Stimulated activated naive B cell treated with anti-CD40 and anti-IgM and Interleukin-4, amounts not matched to agents 10 μg/mL and 1 μg/mL and 100 μg/mL, for 72 hours (primary cell): Measurements from ENCODE around the gene MORC3.
"Not testable (repeated sequence)": the region's sequence is repeated elsewhere in the genome, so short reads cannot be mapped to it uniquely, and the experiment has no call there.

Experiments
- ATAC-seq, 2 donors: fragments of 150-1000 bp; cut with Tn5 transposase; replicated peaks; 2 replicates each; pipeline ENCODE4 v1.10.0; 2021; ENCODE audit warnings: moderate library complexity in 1 of 2
- DNase-seq: peaks from one replicate; pipeline ENCODE4 v3.0.0; 2021
- H3K27ac Mint-ChIP-seq: one replicate; pipeline ENCODE4 v1.8.0; 2022; ENCODE audit warnings: mild to moderate bottlenecking, mixed read lengths
- H3K27me3 Mint-ChIP-seq, 2 donors: one replicate each; pipeline ENCODE4 v1.8.0; 2022; ENCODE audit warnings: mixed read lengths in 2 of 2
- H3K36me3 Mint-ChIP-seq, 2 donors: one replicate each; pipeline ENCODE4 v1.8.0; 2022; ENCODE audit warnings: mixed read lengths in 2 of 2, mild to moderate bottlenecking in 1 of 2
- H3K4me1 Mint-ChIP-seq, 2 donors: one replicate each; pipeline ENCODE4 v1.8.0; 2022; ENCODE audit warnings: mixed read lengths in 2 of 2, mild to moderate bottlenecking in 1 of 2
- H3K4me3 Mint-ChIP-seq, 2 donors: one replicate each; pipeline ENCODE4 v1.8.0; 2022; ENCODE audit warnings: mild to moderate bottlenecking in 2 of 2, mixed read lengths in 2 of 2, moderate library complexity in 1 of 2
- H3K9me3 Mint-ChIP-seq, 2 donors: one replicate each; pipeline ENCODE4 v1.8.0; 2022; ENCODE audit warnings: mixed read lengths in 2 of 2, mild to moderate bottlenecking in 1 of 2

Gene MORC3

GRCh38 chr21:36384885-36385232, 64.9 kb downstream of the MORC3 start:
- Mint-ChIP-seq H3K27ac (no peak overlapping the region), H3K27me3 (no peaks in the 10 kb centered on the region), H3K9me3 (no peaks in the 10 kb centered on the region), H3K36me3 (peaks cover 14 to 29% of the 10 kb centered on the region in 2 donors), H3K4me1 (peaks cover 9 to 15% of the 10 kb centered on the region in 2 donors), H3K4me3 (peak overlapping the region; percentile 21 to 32)
- ATAC-seq, result peak; percentile 23 to 44
- DNase-seq, result no peak

- H3K27ac Mint-ChIP-seq, result no peak within 1 kb of the TSS
- DNase-seq, result peak; percentile 72
Measured at GRCh38 chr21:36385233-36386030, 65.4 kb downstream of the MORC3 start, which contains the start of gene CHAF1B. Gene CHAF1B, plus strand, starts transcription at chr21:36385392. Its CDS starts 745 bp downstream, at chr21:36386137.

DNA sequence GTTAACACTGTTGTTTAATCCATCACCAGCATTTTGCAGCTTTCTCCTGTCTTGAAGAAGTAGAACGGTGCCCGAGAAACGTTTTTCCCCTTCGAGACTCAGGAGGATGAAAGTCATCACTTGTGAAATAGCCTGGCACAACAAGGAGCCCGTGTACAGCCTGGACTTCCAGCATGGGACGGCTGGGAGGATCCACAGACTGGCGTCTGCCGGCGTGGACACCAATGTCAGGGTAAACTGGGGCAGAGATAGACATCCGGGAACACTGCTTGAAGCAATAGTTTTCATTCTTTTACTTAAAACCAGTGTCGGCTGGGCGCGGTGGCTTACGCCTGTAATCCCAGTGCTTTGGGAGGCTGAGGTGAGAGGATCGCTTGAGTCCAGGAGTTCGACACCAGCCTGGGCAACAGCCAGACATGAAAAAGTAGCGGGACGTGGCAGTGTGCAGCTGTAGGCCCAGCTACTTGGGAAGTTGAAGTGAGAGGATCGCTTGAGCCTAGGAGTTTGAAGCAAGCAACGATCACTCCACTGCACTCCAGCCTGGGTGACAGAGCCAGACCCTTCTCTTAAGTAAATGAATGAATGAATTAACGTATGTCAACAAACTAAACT, 66.1 kb downstream of the MORC3 start:
- peaks cover 14 to 31% of the 10 kb centered on the region in 2 donors for H3K36me3 Mint-ChIP-seq
- no peak overlapping the region for H3K27ac Mint-ChIP-seq
- DNase-seq (no peak), ATAC-seq (no peak)
- peak overlapping the region; percentile 76 to 78 for H3K4me3 Mint-ChIP-seq
- peaks cover 9 to 15% of the 10 kb centered on the region in 2 donors for H3K4me1 Mint-ChIP-seq
- H3K27me3 Mint-ChIP-seq, result no peaks in the 10 kb centered on the region
- no peaks in the 10 kb centered on the region for H3K9me3 Mint-ChIP-seq

More at GRCh38 chr21:36385233-36386030, 65.4 kb downstream of the MORC3 start, which contains the start of gene CHAF1B:
- Mint-ChIP-seq H3K4me1 (peaks cover 9 to 15% of the 10 kb centered on the region in 2 donors), H3K36me3 (peaks cover 15 to 30% of the 10 kb centered on the region in 2 donors), H3K4me3 (peak within 1 kb of the TSS; percentile 76 to 78), H3K27me3 (no peaks in the 10 kb centered on the region), H3K9me3 (no peaks in the 10 kb centered on the region)
- ATAC-seq, result peak; percentile 92 to 96

GRCh38 chr21:36388096-36388495, 68.1 kb downstream of the MORC3 start:
- H3K9me3 Mint-ChIP-seq, result peaks cover 3 to 4% of the 10 kb centered on the region in 2 donors
- no peak overlapping the region for H3K4me3 Mint-ChIP-seq
- H3K4me1 Mint-ChIP-seq, result peaks cover 4% of the 10 kb centered on the region in 2 donors
- no peaks in the 10 kb centered on the region for H3K27me3 Mint-ChIP-seq
- ATAC-seq (no peak), DNase-seq (no peak)
- H3K27ac Mint-ChIP-seq, result no peak overlapping the region
- peaks cover 26 to 36% of the 10 kb centered on the region in 2 donors for H3K36me3 Mint-ChIP-seq

- Mint-ChIP-seq H3K9me3 (peaks cover 3 to 4% of the 10 kb centered on the region in 2 donors), H3K4me3 (no peak overlapping the region), H3K27me3 (no peaks in the 10 kb centered on the region), H3K36me3 (peaks cover 29 to 39% of the 10 kb centered on the region in 2 donors), H3K4me1 (peaks cover 4% of the 10 kb centered on the region in 2 donors), H3K27ac (no peak overlapping the region)
- ATAC-seq (no peak), DNase-seq (no peak)
Measured at GRCh38 chr21:36388835-36389234, 68.8 kb downstream of the MORC3 start.

DNA sequence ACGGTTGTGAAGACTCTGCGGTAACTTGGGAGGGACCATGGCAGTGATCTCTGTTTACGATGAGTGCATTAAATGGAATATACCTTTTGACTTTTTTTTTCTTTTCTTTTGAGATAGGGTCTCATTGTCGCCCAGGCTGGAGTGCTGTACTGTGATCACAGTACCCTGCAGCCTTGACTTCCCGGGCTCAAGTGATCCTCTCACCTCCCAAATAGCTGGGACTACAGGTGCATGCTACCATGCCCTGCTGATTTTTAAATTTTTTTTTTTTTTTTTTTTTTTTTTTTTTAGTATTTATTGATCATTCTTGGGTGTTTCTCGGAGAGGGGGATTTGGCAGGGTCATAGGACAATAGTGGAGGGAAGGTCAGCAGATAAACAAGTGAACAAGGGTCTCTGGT, 71.7 kb downstream of the MORC3 start:
- not testable (repeated sequence) for H3K9me3 Mint-ChIP-seq, DNase-seq, H3K4me1 Mint-ChIP-seq, H3K4me3 Mint-ChIP-seq, H3K27me3 Mint-ChIP-seq, H3K27ac Mint-ChIP-seq, ATAC-seq
- H3K36me3 Mint-ChIP-seq, result peaks cover 39 to 59% of the 10 kb centered on the region in 2 donors

DNA sequence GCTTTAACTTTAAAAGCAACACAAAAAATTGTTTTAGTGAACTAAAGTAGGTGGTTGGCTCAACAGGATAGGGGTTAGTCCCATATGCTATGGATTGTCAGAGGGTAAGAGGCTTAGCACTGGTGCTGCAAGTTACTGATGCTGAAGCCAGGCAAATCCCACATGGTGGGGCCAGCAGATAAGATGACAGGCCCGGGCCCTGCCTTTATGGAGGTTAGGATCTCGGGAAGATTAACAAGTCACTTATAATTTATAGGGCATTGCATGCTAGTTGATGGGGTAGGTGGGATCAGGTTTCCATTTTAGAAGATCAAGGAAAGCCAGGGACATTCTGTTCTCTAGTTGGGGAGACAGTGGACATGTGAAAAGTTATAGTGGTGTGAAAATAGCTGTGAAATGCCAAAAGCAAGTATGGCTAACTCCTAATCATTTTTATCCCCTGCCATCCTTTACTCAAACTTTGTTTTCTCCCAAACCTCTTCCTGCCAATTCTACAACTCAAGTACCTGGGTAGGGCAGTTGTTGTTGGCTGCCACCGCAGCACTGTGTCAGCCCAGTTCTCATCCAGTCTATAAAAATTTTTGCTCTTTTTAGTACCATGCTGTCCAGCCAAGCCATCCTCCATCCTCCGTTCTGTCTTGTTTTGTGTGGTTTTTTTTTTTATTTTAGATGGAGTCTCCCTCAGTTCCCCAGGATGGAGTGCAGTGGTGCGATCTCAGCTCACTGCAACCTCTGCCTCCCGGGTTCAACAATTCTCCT, 75.5 kb downstream of the MORC3 start:
- Mint-ChIP-seq H3K4me3 (no peak overlapping the region), H3K4me1 (no peaks in the 10 kb centered on the region), H3K36me3 (peaks cover 38 to 59% of the 10 kb centered on the region in 2 donors), H3K27ac (no peak overlapping the region), H3K9me3 (peaks cover 3 to 4% of the 10 kb centered on the region in 2 donors), H3K27me3 (no peaks in the 10 kb centered on the region)
- no peak for DNase-seq
- no peak for ATAC-seq

- Mint-ChIP-seq H3K27ac (no peak overlapping the region), H3K27me3 (no peaks in the 10 kb centered on the region)
- no peak for ATAC-seq
Measured at GRCh38 chr21:36396325-36396724, 76.3 kb downstream of the MORC3 start.

DNA sequence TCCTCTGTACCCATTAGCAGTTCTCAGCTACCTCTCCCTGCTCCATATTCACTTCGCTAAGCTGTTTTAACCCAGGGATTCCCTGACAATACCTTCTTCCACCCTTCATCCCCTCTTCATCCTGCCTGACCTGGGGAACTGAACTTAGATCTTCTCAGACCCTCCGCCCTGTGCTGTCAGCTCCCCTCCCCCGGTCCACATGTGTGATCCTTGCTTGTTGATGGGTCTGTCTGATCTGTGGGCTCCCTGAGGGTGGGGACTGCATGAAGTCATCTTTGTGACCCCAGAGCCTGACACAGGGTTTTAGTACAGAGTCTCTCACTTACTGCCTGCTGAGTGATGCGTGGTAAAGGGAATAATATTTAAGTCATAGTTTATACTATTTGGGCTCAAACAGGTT, 77.0 kb downstream of the MORC3 start:
- H3K27me3 Mint-ChIP-seq, result no peaks in the 10 kb centered on the region
- DNase-seq (no peak), ATAC-seq (no peak)
- H3K27ac Mint-ChIP-seq, result no peak overlapping the region
- H3K36me3 Mint-ChIP-seq, result peaks cover 32 to 53% of the 10 kb centered on the region in 2 donors
- peaks cover 3 to 4% of the 10 kb centered on the region in 2 donors for H3K9me3 Mint-ChIP-seq
- H3K4me3 Mint-ChIP-seq, result no peak overlapping the region
- H3K4me1 Mint-ChIP-seq, result no peaks in the 10 kb centered on the region

More at GRCh38 chr21:36396325-36396724, 76.3 kb downstream of the MORC3 start:
- Mint-ChIP-seq H3K4me3 (no peak overlapping the region), H3K36me3 (peaks cover 37 to 58% of the 10 kb centered on the region in 2 donors), H3K9me3 (peaks cover 3 to 4% of the 10 kb centered on the region in 2 donors), H3K4me1 (no peaks in the 10 kb centered on the region)
- no peak for DNase-seq

DNA sequence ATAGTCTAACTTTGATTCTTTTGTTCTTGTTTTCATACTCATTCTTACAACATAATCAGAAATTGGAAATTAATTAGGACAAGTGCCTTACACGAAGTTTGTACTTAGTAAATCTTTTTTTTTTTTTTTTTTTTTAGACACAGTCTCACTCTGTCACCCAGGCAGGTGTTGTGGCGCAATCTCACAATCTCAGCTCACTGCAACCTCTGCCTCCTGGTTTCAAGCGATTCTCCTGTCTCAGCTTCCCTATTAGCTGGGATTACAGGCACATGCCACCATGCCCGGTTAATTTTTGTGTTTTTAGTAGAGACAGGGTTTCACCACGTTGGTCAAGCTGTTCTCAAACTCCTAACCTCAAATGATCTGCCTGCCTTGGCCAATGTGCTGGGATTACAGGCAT, 77.6 kb downstream of the MORC3 start:
- no peak for DNase-seq
- Mint-ChIP-seq H3K4me1 (no peaks in the 10 kb centered on the region), H3K27ac (no peak overlapping the region), H3K9me3 (peaks cover 3 to 4% of the 10 kb centered on the region in 2 donors), H3K4me3 (no peak overlapping the region), H3K27me3 (no peaks in the 10 kb centered on the region), H3K36me3 (peaks cover 28 to 52% of the 10 kb centered on the region in 2 donors)
- ATAC-seq, result no peak

- H3K4me3 Mint-ChIP-seq, ATAC-seq, H3K4me1 Mint-ChIP-seq, H3K27ac Mint-ChIP-seq, H3K27me3 Mint-ChIP-seq, DNase-seq, H3K9me3 Mint-ChIP-seq: not testable (repeated sequence)
- H3K36me3 Mint-ChIP-seq, result peaks cover 19 to 45% of the 10 kb centered on the region in 2 donors
Measured at GRCh38 chr21:36399736-36400135, 79.7 kb downstream of the MORC3 start.

DNA sequence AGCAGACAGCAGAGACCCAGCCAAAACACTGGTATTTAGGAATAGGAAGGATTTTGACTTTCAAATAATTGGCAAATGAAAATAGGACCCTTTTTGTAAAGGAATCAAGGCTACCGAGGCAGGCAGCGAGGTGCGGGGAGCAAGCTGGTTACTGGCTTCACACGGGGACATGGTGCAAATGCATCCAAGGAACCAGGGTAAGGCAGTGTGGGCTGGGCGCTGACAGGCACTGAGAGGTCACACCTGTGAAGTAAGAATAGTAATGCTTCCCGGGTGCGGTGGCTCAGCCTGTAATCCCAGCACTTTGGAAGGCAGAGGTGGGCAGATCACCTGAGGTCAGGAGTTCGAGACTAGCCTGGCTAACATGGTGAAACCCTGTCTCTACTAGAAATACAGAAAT, 80.7 kb downstream of the MORC3 start:
- Mint-ChIP-seq H3K4me1 (no peaks in the 10 kb centered on the region), H3K4me3 (no peak overlapping the region), H3K9me3 (no peaks in the 10 kb centered on the region), H3K27me3 (no peaks in the 10 kb centered on the region), H3K36me3 (peaks cover 19 to 43% of the 10 kb centered on the region in 2 donors), H3K27ac (no peak overlapping the region)
- no peak for ATAC-seq
- no peak for DNase-seq

DNA sequence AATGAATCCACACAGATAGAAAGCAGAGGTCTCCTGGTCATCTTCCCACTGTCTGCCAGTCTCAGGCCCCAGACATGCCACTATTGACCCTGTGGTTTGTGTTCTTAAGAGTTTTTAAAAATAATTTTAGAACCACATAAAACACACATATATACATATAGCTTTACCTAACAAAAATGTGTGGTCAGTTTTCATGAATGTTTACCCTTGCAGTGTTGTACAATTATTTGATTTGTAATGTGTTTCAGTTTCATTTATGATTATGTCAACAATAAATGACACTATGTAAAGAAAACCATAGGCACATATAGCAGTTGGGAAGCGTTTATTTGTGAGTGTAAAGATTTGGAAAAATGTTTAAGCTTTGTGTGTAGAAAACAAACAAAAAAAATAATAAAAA, 82.3 kb downstream of the MORC3 start:
- DNase-seq (no peak), ATAC-seq (no peak)
- H3K4me3 Mint-ChIP-seq, result no peak overlapping the region
- H3K4me1 Mint-ChIP-seq, result no peaks in the 10 kb centered on the region
- no peaks in the 10 kb centered on the region for H3K9me3 Mint-ChIP-seq
- peaks cover 15 to 40% of the 10 kb centered on the region in 2 donors for H3K36me3 Mint-ChIP-seq
- no peak overlapping the region for H3K27ac Mint-ChIP-seq
- no peaks in the 10 kb centered on the region for H3K27me3 Mint-ChIP-seq

GRCh38 chr21:36403713-36404112, 83.7 kb downstream of the MORC3 start:
- ATAC-seq, result no peak
- no peak overlapping the region for H3K27ac Mint-ChIP-seq

More at GRCh38 chr21:36403713-36404112, 83.7 kb downstream of the MORC3 start:
- Mint-ChIP-seq H3K4me3 (no peak overlapping the region), H3K4me1 (no peaks in the 10 kb centered on the region), H3K9me3 (no peaks in the 10 kb centered on the region), H3K27me3 (no peaks in the 10 kb centered on the region), H3K36me3 (peaks cover 19 to 49% of the 10 kb centered on the region in 2 donors)
- no peak for DNase-seq
